Measurements from ENCODE around the gene CAMKMT. TPM values are rescaled to one million over a fixed set of nuclear protein-coding genes. Genes with fewer than 3 reads are reported as not detected.

CAMKMT gene
- total RNA-seq, 1 experiment from 2014 or later = 17.4 TPM

- H3K79me2 ChIP-seq (ENCODE audit: insufficient read depth, low read length) = no peaks in the 10 kb centered on the region; the same call in 1 of the 2 replicates
- no peaks in the 10 kb centered on the region for H3K27me3 Mint-ChIP-seq (ENCODE audit: low read depth)
Measured at GRCh38 chr2:44358503-44358902, 3.2 kb upstream of the CAMKMT start.

More at GRCh38 chr2:44358503-44358902, 3.2 kb upstream of the CAMKMT start:
- Mint-ChIP-seq H3K9me3 (no peaks in the 10 kb centered on the region), H3K36me3 (ENCODE audit: insufficient read depth in 1 of 3, low read depth in 3 of 3) (no peaks in the 10 kb centered on the region; a peak in 1 of 7 replicates), H3K27ac (no peak overlapping the region), H3K4me1 (peaks cover 10 to 16% of the 10 kb centered on the region in 2 experiments), H3K4me3 (no peak overlapping the region)
- TF ChIP-seq, protein P1, sequence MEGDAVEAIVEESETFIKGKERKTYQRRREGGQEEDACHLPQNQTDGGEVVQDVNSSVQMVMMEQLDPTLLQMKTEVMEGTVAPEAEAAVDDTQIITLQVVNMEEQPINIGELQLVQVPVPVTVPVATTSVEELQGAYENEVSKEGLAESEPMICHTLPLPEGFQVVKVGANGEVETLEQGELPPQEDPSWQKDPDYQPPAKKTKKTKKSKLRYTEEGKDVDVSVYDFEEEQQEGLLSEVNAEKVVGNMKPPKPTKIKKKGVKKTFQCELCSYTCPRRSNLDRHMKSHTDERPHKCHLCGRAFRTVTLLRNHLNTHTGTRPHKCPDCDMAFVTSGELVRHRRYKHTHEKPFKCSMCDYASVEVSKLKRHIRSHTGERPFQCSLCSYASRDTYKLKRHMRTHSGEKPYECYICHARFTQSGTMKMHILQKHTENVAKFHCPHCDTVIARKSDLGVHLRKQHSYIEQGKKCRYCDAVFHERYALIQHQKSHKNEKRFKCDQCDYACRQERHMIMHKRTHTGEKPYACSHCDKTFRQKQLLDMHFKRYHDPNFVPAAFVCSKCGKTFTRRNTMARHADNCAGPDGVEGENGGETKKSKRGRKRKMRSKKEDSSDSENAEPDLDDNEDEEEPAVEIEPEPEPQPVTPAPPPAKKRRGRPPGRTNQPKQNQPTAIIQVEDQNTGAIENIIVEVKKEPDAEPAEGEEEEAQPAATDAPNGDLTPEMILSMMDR (conservative IDR thresholded peaks at IDR 0.05) = no peak
- no peaks in the 10 kb centered on the region for H3K27me3 ChIP-seq (ENCODE audit: insufficient read depth, low read length)
- no peaks in the 10 kb centered on the region for H3K9me3 ChIP-seq (ENCODE audit: control insufficient read depth, low read depth, low read length)
- no peak overlapping the region for H3K27ac ChIP-seq (ENCODE audit: insufficient read length, low read depth, low read length)
- H2BK15ac ChIP-seq (ENCODE audit: low read depth, low read length) = no peak overlapping the region
- H3K23me2 ChIP-seq (ENCODE audit: insufficient read length, low read depth, low read length, poor library complexity, severe bottlenecking) = peaks cover 12% of the 10 kb centered on the region
- H2AFZ ChIP-seq (ENCODE audit: low read length) = no peak overlapping the region
- H4K8ac ChIP-seq (replicated peaks; ENCODE audit: insufficient read length, low read depth, low read length) = no peak overlapping the region
- H4K20me1 ChIP-seq (ENCODE audit: control insufficient read depth, insufficient read depth, insufficient read length) = no peaks in the 10 kb centered on the region
- H3K56ac ChIP-seq (ENCODE audit: insufficient read length, low read depth, low read length) = no peak overlapping the region
- H3K14ac ChIP-seq (ENCODE audit: insufficient read depth, low read length) = no peak overlapping the region
- H3K18ac ChIP-seq (ENCODE audit: insufficient read length, low read depth, low read length) = no peak overlapping the region
- H3K79me1 ChIP-seq (ENCODE audit: insufficient read depth, low read depth, low read length, poor library complexity, severe bottlenecking) = no peaks in the 10 kb centered on the region
- no peak overlapping the region for H2AK5ac ChIP-seq (ENCODE audit: insufficient read length, low read length)
- H2BK20ac ChIP-seq (ENCODE audit: low read depth, low read length, poor library complexity, severe bottlenecking) = no peak overlapping the region
- H2BK12ac ChIP-seq (ENCODE audit: insufficient read length, low read depth, low read length) = no peak overlapping the region
- no CpG with 5 or more reads among the region's 3 CpGs for WGBS (ENCODE audit: extremely low coverage, insufficient read length, low lambda C conversion rate)
- H3K23ac ChIP-seq (ENCODE audit: insufficient read length, low read depth, low read length) = no peak overlapping the region
- no peak overlapping the region for H3K9ac ChIP-seq (ENCODE audit: extremely low read depth, insufficient read length, low read length)
- no peak overlapping the region for H4K91ac ChIP-seq (ENCODE audit: insufficient read length, low read depth, low read length)
- H3K4ac ChIP-seq (ENCODE audit: low read depth, low read length) = no peak overlapping the region
- H3K4me2 ChIP-seq (ENCODE audit: insufficient read depth, insufficient read length, low read length) = no peak overlapping the region
- H3K4me1 ChIP-seq (ENCODE audit: insufficient read depth, low read length) = peaks cover 3% of the 10 kb centered on the region; the same call in 1 of the 2 replicates
- no peak overlapping the region for H2BK5ac ChIP-seq (ENCODE audit: insufficient read length, low read length)
- no peak overlapping the region for H2BK120ac ChIP-seq (ENCODE audit: low read depth, low read length, poor library complexity, severe bottlenecking)
- H3T11ph ChIP-seq (ENCODE audit: low read length) = no peak overlapping the region
- DNase-seq = no peak
- H4K5ac ChIP-seq (ENCODE audit: insufficient read length, low read depth, low read length) = no peak overlapping the region

All from H9 (cell line).